GM18870 (cell line): ENCODE data around the gene FAF1.
"Not testable (repeated sequence)": the region's sequence is repeated elsewhere in the genome, so short reads cannot be mapped to it uniquely, and the experiment has no call there.

Experiments used
- ATAC-seq: cut with Tn5 transposase; IDR thresholded peaks from one replicate; pipeline ENCODE4 v1.9.1; 2021; ENCODE audit warnings: moderate library complexity; ENCODE audit not compliant: unreplicated experiment

FAF1 gene

GRCh38 chr1:50917138-50918137, 42.6 kb downstream of the FAF1 start:
- no peak for ATAC-seq

GRCh38 chr1:50915621-50916020, 44.4 kb downstream of the FAF1 start:
- ATAC-seq, result no peak

DNA sequence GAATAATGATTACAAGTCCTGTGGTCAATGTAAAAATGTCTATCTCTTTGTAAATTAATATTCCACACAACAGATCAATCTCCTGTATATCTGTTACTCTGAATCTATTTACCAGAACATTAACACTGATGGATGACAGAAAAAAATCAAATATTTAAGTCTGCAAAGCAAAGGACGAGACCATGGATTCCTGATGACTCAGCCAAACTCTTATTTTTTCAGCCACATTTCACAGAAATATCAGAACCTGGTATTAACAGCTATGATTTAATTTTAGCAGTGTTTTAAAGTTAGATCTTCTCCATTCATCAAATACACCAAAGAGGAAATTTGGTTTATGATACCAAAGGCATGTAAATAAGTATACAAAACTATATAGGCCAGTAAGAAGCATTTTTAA, 46.1 kb downstream of the FAF1 start:
- ATAC-seq, result no peak

DNA sequence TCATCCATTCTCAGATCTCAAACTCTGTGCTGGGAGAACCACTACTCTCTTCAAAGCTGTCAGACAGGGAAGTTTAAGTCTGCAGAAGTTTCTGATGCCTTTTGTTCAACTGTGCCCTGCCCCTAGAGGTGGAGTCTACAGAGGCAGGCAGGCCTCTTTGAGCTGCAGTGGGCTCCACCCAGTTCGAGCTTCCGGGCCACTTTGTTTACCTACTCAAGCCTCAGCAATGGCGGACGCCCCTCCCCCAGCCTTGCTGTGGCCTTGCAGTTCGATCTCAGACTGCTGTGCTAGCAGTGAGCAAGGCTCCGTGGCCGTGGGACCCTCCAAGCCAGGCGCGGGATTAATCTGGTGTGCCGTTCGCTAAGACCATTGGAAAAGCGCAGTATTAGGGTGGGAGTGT, 49.7 kb downstream of the FAF1 start:
- ATAC-seq, result not testable (repeated sequence)

DNA sequence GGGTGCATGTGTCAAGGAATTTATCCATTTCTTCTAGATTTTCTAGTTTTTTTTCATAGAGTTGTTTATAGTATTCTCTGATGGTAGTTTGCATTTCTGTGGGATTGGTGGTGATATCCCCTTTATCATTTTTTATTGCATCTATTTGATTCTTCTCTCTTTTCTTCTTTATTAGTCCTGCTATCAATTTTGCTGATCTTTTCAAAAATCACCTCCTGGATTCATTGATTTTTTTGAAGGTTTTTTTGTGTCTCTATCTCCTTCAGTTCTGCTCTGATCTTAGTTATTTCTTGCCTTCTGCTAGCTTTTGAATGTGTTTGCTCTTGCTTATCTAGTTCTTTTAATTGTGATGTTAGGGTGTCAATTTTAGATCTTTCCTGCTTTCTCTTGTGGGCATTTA, 52.5 kb downstream of the FAF1 start:
- not testable (repeated sequence) for ATAC-seq

GRCh38 chr1:50906050-50906449, 54.0 kb downstream of the FAF1 start:
- not testable (repeated sequence) for ATAC-seq

- ATAC-seq, result no peak
Observed at GRCh38 chr1:50902419-50902818, 57.6 kb downstream of the FAF1 start.

- ATAC-seq, result no peak
Observed at GRCh38 chr1:50901872-50902271, 58.2 kb downstream of the FAF1 start.

GRCh38 chr1:50898773-50899172, 61.3 kb downstream of the FAF1 start:
- ATAC-seq, result no peak

DNA sequence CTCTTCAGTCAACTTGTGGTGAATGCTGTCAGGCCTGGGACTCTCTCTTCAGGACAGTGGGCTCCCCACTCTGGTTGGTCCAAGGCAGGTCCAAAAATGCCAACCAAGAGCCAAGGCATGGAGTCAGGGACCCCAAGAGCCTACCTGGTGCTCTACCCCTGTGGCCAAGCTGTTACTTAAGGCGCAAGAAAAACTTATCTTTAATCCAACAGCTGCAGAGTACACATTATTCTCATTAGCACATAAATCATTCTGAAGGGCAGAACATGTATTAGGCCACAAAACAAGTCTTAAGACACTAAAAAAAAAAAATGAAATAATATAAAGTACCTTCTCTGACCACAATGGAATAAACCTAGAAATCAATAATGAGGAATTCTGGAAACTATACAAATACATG, 65.7 kb downstream of the FAF1 start:
- no peak for ATAC-seq

DNA sequence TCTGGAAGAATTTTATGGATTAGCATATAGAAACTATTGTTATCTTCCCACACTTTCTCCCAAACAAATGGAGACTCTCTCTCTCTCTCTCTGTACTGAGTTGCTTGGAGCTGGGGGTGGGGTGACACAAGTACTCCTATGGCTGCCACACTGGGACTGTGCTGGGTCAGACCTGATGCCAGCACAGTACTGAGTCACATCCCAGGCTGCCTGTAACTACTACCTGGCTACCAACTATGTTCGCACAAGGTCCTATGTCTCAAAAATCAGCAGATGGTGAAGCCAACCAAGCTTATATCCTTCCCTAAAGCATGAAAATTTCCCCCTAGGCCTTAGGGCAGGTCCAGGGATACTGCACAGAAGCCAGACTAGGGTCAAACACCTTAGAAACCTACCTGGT, 66.6 kb downstream of the FAF1 start:
- no peak for ATAC-seq

DNA sequence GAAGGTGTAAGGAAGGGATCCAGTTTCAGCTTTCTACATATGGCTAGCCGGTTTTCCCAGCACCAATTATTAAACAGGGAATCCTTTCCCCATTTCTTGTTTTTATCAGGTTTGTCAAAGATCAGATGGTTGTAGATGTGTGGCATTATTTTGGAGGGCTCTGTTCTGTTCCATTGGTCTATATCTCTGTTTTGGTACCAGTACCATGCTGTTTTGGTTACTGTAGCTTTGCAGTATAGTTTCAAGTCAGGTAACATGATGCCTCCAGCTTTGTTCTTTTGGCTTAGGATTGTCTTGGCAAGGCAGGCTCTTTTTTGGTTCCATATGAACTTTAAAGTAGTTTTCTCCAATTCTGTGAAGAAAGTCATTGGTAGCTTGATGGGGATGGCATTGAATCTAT, 72.5 kb downstream of the FAF1 start:
- not testable (repeated sequence) for ATAC-seq

DNA sequence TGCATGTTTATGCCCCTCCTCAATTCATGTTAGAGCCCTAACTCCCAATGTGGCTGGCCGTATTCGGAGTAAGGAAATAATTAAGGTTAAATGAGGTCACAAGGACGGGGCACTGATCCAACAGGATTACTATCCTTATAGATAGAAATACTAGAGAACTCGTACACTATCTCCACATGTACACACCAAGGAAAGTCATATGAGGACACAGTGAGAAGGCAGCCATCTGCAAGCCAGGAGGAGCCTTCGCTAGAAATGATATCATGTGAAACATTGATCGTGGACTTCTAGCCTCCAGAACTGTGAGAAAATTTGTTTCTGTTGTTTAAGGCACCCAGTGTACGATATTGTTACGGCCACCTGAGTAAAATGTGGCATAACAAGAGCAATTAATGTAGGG, 79.7 kb downstream of the FAF1 start:
- ATAC-seq, result no peak

DNA sequence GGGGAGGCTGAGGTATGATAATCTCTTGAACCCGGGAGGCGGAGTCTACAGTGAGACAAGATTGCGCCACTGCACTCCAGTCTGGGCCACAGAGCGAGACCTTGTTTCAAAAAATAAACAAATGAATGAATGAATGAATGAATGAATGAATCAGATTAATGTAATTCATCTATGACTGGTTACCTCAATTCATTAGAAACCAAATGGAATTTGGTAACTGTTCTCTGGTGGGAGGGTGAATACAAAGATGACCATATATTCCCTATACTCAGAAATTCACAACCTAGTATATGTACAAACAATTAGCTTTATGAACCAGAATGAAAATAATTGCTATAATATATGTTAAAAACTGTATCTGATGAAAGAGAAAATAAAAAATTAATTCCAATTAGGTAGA, 80.9 kb downstream of the FAF1 start:
- no peak for ATAC-seq

GRCh38 chr1:50878434-50878833, 81.6 kb downstream of the FAF1 start:
- no peak for ATAC-seq

DNA sequence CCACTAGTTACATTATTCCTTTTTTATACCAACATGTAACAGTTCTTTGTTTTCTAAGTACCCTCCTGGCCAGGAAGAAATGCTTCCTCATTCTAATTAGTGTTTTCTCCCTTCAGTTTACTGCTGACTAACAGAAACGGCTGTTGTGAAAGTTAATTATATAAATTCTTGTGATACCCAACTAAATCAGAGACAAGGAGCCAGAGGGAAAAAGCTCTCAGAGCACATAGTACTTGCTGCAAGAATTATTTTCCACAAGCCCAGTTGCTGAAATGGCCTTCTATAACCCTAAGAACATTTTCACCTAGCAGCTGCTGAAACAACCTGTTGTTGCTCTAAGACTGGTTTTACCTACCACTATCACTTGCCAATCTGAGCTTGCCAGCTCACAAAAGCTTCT, 82.4 kb downstream of the FAF1 start:
- ATAC-seq, result no peak

- ATAC-seq, result peak; percentile 95
Observed at GRCh38 chr1:50873458-50874187, 86.4 kb downstream of the FAF1 start.

DNA sequence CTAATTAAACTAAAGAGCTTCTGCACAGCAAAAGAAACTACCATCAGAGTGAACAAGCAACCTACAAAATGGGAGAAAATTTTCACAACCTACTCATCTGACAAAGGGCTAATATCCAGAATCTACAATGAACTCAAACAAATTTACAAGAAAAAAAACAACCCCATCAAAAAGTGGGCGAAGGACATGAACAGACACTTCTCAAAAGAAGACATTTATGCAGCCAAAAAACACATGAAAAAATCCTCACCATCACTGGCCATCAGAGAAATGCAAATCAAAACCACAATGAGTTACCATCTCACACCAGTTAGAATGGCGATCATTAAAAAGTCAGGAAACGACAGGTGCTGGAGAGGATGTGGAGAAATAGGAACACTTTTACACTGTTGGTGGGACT, 95.2 kb downstream of the FAF1 start:
- ATAC-seq, result not testable (repeated sequence)

DNA sequence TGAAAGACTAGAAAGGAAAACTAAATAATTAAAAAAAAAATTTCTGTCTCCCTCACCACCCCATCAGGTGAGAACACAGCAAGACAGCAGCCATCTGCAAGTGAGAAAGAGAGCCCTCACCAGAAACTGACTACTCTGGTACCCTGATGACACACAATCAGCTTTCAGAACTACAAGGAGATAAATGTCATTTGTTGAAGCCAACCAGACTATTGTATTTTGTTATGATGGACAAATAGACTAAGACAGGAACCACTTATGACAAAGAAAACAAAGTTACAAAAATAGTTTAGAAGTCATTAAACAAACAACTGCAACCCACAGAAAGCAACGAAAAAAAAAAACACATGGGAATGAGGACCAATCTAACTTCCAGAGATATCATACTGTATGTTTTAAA, 98.3 kb downstream of the FAF1 start:
- ATAC-seq, result no peak

- ATAC-seq, result no peak
Observed at GRCh38 chr1:50860702-50861101, 99.4 kb downstream of the FAF1 start.

DNA sequence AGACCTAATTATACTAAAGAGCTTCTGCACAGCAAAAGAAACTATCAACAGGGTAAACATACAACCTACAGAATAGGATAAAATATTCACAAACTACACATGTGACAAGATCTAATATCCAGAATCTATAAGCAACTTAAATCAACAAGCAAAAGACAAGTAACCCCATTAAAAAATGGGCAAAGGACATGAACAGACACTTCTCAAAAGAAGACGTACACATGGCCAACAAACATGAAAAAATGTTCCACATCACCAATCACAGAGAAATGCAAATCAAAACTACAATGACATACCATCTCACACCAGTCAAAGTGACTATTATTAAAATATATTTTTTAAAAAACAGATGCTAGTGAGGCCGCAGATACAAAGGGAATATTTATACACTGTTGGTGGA, 99.8 kb downstream of the FAF1 start:
- no peak for ATAC-seq

GRCh38 chr1:50859657-50860056, 100.4 kb downstream of the FAF1 start:
- no peak for ATAC-seq
